ENCODE results near the gene TFF3.

GRCh38 chr21:42311816-42312625 lies 3.2 kb downstream of the TFF3 start:
- TF ChIP-seq POLR2A (IDR thresholded peaks at IDR 0.05): no peak
- no peak for TF ChIP-seq POLR2AphosphoS5 (IDR thresholded peaks at IDR 0.05)

Data from suprapubic skin (tissue), 4 donors.